SK-N-SH (cell line): ENCODE measurements around the gene EXOC3L1. TPM values are rescaled to one million over a fixed set of nuclear protein-coding genes. Genes with fewer than 3 reads are reported as not detected.

ENCODE experiments used
- CTCF ChIA-PET: fragments of 300-600, 350-600 bp; formaldehyde crosslinking; extraction: SDS; loops from one replicate; lab custom pipeline; 2021; lab: Yijun Ruan, JAX
- POLR2A ChIA-PET: fragments of 350-600 bp; sonication (Branson Sonifier 250); formaldehyde crosslinking; extraction: SDS; loops from one replicate; lab custom pipeline; 2020; ENCODE audit warnings: antibody characterized with exemption, inconsistent platforms; lab: Yijun Ruan, JAX
- DNase-seq: peaks from one replicate; pipeline ENCODE4 v3.0.0; 2012
- H2AFZ ChIP-seq: fragments of 200-600 bp; sonication (generic); 2 replicates; pipeline ENCODE4 v1.8.1; 2016; ENCODE audit warnings: antibody characterized with exemption, mild to moderate bottlenecking, low read depth
- H3F3A ChIP-seq: fragments of 200-600 bp; sonication (generic); replicated peaks from 2 replicates; pipeline ENCODE3; 2016; ENCODE audit warnings: antibody characterized with exemption, mild to moderate bottlenecking; ENCODE audit not compliant: insufficient read depth
- H3K27ac ChIP-seq, 2 experiments: fragments of 200-500 bp in 1 of 2; fragments of 200-600 bp in 1 of 2; sonication (Bioruptor generic) in 1 of 2; sonication (generic), shearing (Covaris generic) in 1 of 2; 2 replicates each; pipeline versions ENCODE4 v1.5.1 to v1.6.1; 2014 to 2016; ENCODE audit warnings: low read depth in 2 of 2, inconsistent platforms in 1 of 2, low read length in 1 of 2, mild to moderate bottlenecking in 1 of 2, mixed read lengths in 1 of 2
- H3K27me3 ChIP-seq: fragments of 200-600 bp; sonication (generic), shearing (Covaris generic); 2 replicates; pipeline ENCODE4 v1.6.1; 2016; ENCODE audit warnings: mixed run types; ENCODE audit not compliant: insufficient read depth
- H3K36me3 ChIP-seq, 2 experiments: fragments of 200-500 bp in 1 of 2; fragments of 200-600 bp in 1 of 2; sonication (Bioruptor generic) in 1 of 2; sonication (generic) in 1 of 2; replicated peaks in 1 of 2; 2 replicates each; pipeline versions ENCODE3 to v1.5.1; 2014 to 2016; ENCODE audit warnings: low read length in 1 of 2, mild to moderate bottlenecking in 1 of 2; ENCODE audit not compliant: insufficient read depth in 2 of 2, control insufficient read depth in 1 of 2
- H3K4me1 ChIP-seq, 2 experiments: fragments of 200-500 bp in 1 of 2; fragments of 200-600 bp in 1 of 2; sonication (Bioruptor generic) in 1 of 2; sonication (generic), shearing (Covaris generic) in 1 of 2; 2 replicates each; pipeline versions ENCODE4 v1.5.1 to v1.6.1; 2014 to 2016; ENCODE audit warnings: low read depth in 1 of 2, low read length in 1 of 2, mixed run types in 1 of 2; ENCODE audit not compliant: insufficient read depth in 2 of 2, control insufficient read depth in 1 of 2
- H3K4me2 ChIP-seq: fragments of 200-600 bp; sonication (generic), shearing (Covaris generic); 2 replicates; pipeline ENCODE4 v1.6.1; 2017; ENCODE audit warnings: mixed run types
- H3K4me3 ChIP-seq, 2 experiments: fragments of 200-500 bp in 1 of 2; fragments of 200-600 bp in 1 of 2; sonication (Bioruptor generic) in 1 of 2; sonication (generic), shearing (Covaris generic) in 1 of 2; 2 replicates each; pipeline versions ENCODE4 v1.5.1 to v1.8.1; 2014 to 2016; ENCODE audit warnings: low read depth in 2 of 2, inconsistent platforms in 1 of 2, low read length in 1 of 2, mild to moderate bottlenecking in 1 of 2, mixed read lengths in 1 of 2, moderate library complexity in 1 of 2
- H3K79me2 ChIP-seq: fragments of 200-600 bp; sonication (generic); 2 replicates; pipeline ENCODE4 v1.8.1; 2017; ENCODE audit warnings: mild to moderate bottlenecking; ENCODE audit not compliant: insufficient read depth
- H3K9ac ChIP-seq: fragments of 200-600 bp; sonication (generic); 2 replicates; pipeline ENCODE4 v1.6.1; 2017; ENCODE audit warnings: mixed run types
- H3K9me2 ChIP-seq: fragments of 200-600 bp; sonication (generic); 2 replicates; pipeline ENCODE4 v1.6.1; 2017; ENCODE audit warnings: mixed run types
- H3K9me3 ChIP-seq: fragments of 200-600 bp; sonication (generic); 2 replicates; pipeline ENCODE4 v1.6.1; 2017; ENCODE audit warnings: mixed run types, mild to moderate bottlenecking, moderate library complexity
- H4K20me1 ChIP-seq: fragments of 200-600 bp; sonication (generic); 2 replicates; pipeline ENCODE4 v1.6.1; 2017; ENCODE audit warnings: mild to moderate bottlenecking, mixed run types; ENCODE audit not compliant: insufficient read depth
- EP300 ChIP-seq, 2 experiments: IDR thresholded peaks; 2 replicates each; pipeline versions ENCODE4 v1.4.0 to v1.6.1; 2012; ENCODE audit warnings: borderline replicate concordance in 1 of 2, low read depth in 1 of 2, low read length in 1 of 2
- EZH2phosphoT487 ChIP-seq: fragments of 200-600 bp; sonication (generic); IDR thresholded peaks from 2 replicates; pipeline ENCODE4 v1.6.1; 2017; ENCODE audit warnings: low read depth, mixed run types, mild to moderate bottlenecking, antibody characterized with exemption, moderate library complexity, borderline replicate concordance
- FOSL2 ChIP-seq: IDR thresholded peaks from 2 replicates; pipeline ENCODE4 v1.4.0; 2012; ENCODE audit warnings: low read depth, mild to moderate bottlenecking, moderate library complexity, borderline replicate concordance
- RCOR1 ChIP-seq: fragments of 150-350 bp; IDR thresholded peaks from 2 replicates; pipeline ENCODE4 v1.6.1; 2017; ENCODE audit warnings: antibody characterized with exemption, low read length
- RFX5 ChIP-seq: IDR thresholded peaks from 2 replicates; pipeline ENCODE4 v1.6.1; 2012; ENCODE audit warnings: mild to moderate bottlenecking, improper control_type of control experiment, low read length
- RXRA ChIP-seq: IDR thresholded peaks from 2 replicates; pipeline ENCODE4 v1.4.0; 2012; ENCODE audit warnings: low read depth, mild to moderate bottlenecking, borderline replicate concordance
- SIN3A ChIP-seq: IDR thresholded peaks from 2 replicates; pipeline ENCODE4 v1.6.1; 2012; ENCODE audit warnings: low read depth, mild to moderate bottlenecking, low read length, moderate library complexity, borderline replicate concordance
- SMC3 ChIP-seq: IDR thresholded peaks from 2 replicates; pipeline ENCODE4 v1.6.1; 2012; ENCODE audit warnings: low read depth, low read length, improper control_type of control experiment
- TCF12 ChIP-seq: IDR thresholded peaks from 2 replicates; pipeline ENCODE4 v1.4.0; 2012
- YY1 ChIP-seq: IDR thresholded peaks from 2 replicates; pipeline ENCODE4 v1.4.0; 2012; ENCODE audit warnings: low read depth, mild to moderate bottlenecking
- WGBS: methylation state at CpG from one replicate; pipeline ENCODE4 v1.1.6; 2017; ENCODE audit warnings: low lambda C conversion rate; 5-methylcytosine and 5-hydroxymethylcytosine counted together
- polyA plus RNA-seq, 3 experiments: library from polyadenylated mRNA; depleted of rRNA; stranded (reverse); fragments of >200 nt; gene quantifications; 2 replicates each; pipeline ENCODE4 v1.2.3, GENCODE V29; 2012
- TF ChIP-seq, protein P1 (sequence below): IDR thresholded peaks from 2 replicates; pipeline ENCODE4 v1.6.1; 2012; ENCODE audit warnings: mild to moderate bottlenecking, low read depth, low read length, moderate library complexity
- TF ChIP-seq, protein P2 (sequence below): IDR thresholded peaks from 2 replicates; pipeline ENCODE4 v1.4.0; 2012; ENCODE audit warnings: low read depth

Gene EXOC3L1
- polyA plus RNA-seq, 1 of the 3 experiments (the other 2 are of a cell fraction), result 0.46 TPM

DNA sequence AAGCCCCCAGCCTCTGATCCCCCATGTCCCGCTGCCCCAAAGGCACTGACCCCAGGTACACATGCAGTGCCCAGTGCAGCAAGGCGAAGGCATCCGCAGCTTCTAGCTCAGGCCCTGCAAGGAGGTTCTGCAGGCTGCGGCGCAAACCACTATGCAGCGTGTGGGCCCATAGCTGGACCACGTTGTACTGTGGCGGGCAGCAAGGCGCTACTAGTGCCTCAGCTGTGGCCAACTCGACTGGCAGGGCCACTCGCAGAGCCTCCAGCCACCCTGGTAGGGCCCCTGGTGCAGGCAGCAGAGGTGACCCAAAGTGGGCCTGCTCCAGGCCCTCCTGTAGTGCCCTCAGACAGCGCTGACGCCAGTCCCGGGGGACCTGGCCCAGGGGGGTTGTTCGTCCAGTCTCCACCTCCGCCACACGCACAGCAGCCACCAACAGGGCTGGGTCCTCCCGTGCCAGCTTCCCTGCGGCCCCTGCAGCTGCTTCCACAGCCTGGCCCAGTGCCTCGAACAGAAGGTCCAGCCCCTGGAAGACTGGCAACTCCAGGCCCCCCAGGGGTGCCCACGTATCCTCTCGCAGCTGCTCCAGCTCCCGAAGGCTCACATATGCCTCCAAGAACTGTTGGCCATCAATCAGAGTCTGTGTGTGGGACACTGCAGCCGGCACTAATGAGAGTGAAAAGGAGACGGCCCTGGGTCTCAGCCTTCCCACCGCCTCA, 2.6 kb downstream of the EXOC3L1 start:
- Histone ChIP-seq H3K4me2 (peak overlapping the region; percentile 92), H3K9me2 (no peaks in the 10 kb centered on the region), H3K9me3 (no peaks in the 10 kb centered on the region), H3K4me3 (0 out of 4 replicates have a peak overlapping the region, but pooled peaks of 1 of the 2 experiments have one; percentile 36), H3K36me3 (no peaks in the 10 kb centered on the region), H3K9ac (no peak overlapping the region), H3F3A (peaks cover 22% of the 10 kb centered on the region), H3K27me3 (no peaks in the 10 kb centered on the region), H3K4me1 (peaks cover 18 to 25% of the 10 kb centered on the region in 2 experiments), H2AFZ (no peak overlapping the region), H3K27ac (peak overlapping the region in 1 of 2 experiments; percentile 57; a peak in 2 of 4 replicates), H4K20me1 (0 out of 2 replicates have a peak, but pooled peaks cover 1% of the 10 kb centered on the region), H3K79me2 (peaks cover 18% of the 10 kb centered on the region)
- no peak for DNase-seq
- TF ChIP-seq FOSL2 (no peak), SMC3 (no peak), EZH2phosphoT487 (no peak), EP300 (IDR thresholded peaks at IDR 0.05; ENCODE audit: borderline replicate concordance in 1 of 2, low read depth in 1 of 2, low read length in 1 of 2) (no peak), RCOR1 (no peak)
- POLR2A ChIA-PET, result no interaction called here
- 84% methylated on average over 14 of the region's 26 CpGs for WGBS
- CTCF ChIA-PET, result interaction anchor here (0.6 to 3.5 kb wide), 5 partner anchors 13 to 233 kb away, joined by 3 to 11 read pairs (median 6); partner anchors contain the start of gene CES3

- WGBS, result 13% methylated on average over 4 of the region's 5 CpGs
- no peak overlapping the region for H2AFZ ChIP-seq
- no peak overlapping the region for H3K9ac ChIP-seq
- CTCF ChIA-PET, result interaction anchor here (1.2 to 2.3 kb wide), 3 partner anchors 168 to 232 kb away, joined by 4 to 12 read pairs (median 6); partner anchors contain the start of gene CES3
- H3K27me3 ChIP-seq, result no peaks in the 10 kb centered on the region
- no peaks in the 10 kb centered on the region for H3K9me2 ChIP-seq
- peaks cover 18% of the 10 kb centered on the region for H3K79me2 ChIP-seq
- POLR2A ChIA-PET, result no interaction called here
- H3K9me3 ChIP-seq, result no peaks in the 10 kb centered on the region
- TF ChIP-seq, protein P1, sequence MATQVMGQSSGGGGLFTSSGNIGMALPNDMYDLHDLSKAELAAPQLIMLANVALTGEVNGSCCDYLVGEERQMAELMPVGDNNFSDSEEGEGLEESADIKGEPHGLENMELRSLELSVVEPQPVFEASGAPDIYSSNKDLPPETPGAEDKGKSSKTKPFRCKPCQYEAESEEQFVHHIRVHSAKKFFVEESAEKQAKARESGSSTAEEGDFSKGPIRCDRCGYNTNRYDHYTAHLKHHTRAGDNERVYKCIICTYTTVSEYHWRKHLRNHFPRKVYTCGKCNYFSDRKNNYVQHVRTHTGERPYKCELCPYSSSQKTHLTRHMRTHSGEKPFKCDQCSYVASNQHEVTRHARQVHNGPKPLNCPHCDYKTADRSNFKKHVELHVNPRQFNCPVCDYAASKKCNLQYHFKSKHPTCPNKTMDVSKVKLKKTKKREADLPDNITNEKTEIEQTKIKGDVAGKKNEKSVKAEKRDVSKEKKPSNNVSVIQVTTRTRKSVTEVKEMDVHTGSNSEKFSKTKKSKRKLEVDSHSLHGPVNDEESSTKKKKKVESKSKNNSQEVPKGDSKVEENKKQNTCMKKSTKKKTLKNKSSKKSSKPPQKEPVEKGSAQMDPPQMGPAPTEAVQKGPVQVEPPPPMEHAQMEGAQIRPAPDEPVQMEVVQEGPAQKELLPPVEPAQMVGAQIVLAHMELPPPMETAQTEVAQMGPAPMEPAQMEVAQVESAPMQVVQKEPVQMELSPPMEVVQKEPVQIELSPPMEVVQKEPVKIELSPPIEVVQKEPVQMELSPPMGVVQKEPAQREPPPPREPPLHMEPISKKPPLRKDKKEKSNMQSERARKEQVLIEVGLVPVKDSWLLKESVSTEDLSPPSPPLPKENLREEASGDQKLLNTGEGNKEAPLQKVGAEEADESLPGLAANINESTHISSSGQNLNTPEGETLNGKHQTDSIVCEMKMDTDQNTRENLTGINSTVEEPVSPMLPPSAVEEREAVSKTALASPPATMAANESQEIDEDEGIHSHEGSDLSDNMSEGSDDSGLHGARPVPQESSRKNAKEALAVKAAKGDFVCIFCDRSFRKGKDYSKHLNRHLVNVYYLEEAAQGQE, result peak; percentile 48; the same call in 1 of the 2 replicates
- TF ChIP-seq RFX5 (no peak), TCF12 (peak; percentile 32; the same call in 1 of the 2 replicates), RXRA (no peak), FOSL2 (peak; percentile 62; the same call in 1 of the 2 replicates), SIN3A (peak; percentile 65; the same call in 1 of the 2 replicates), YY1 (peak; percentile 50; the same call in 1 of the 2 replicates)
- TF ChIP-seq, protein P2, sequence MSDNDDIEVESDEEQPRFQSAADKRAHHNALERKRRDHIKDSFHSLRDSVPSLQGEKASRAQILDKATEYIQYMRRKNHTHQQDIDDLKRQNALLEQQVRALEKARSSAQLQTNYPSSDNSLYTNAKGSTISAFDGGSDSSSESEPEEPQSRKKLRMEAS, result peak; percentile 63; the same call in 1 of the 2 replicates
- TF ChIP-seq, all 33 proteins: peak for 6
- peaks cover 30% of the 10 kb centered on the region for H3F3A ChIP-seq
- H4K20me1 ChIP-seq, result no peaks in the 10 kb centered on the region
- no peak for DNase-seq
- peak overlapping the region; percentile 92 for H3K4me2 ChIP-seq
- peak overlapping the region in 1 of 2 experiments; percentile 57; a peak in 3 of 4 replicates for H3K27ac ChIP-seq
- H3K4me1 ChIP-seq, result peaks cover 21 to 25% of the 10 kb centered on the region in 2 experiments
- no peaks in the 10 kb centered on the region for H3K36me3 ChIP-seq
- H3K4me3 ChIP-seq, result peak overlapping the region in 1 of 2 experiments; percentile 36; a peak in 2 of 4 replicates
Measured at GRCh38 chr16:67186550-67186950, 3.4 kb downstream of the EXOC3L1 start.
